HG02840 (cell line): Measurements from ENCODE around the gene BCCIP.

ENCODE experiments used
- ATAC-seq: cut with Tn5 transposase; IDR thresholded peaks from one replicate; pipeline ENCODE4 v1.9.1; 2021; ENCODE audit warnings: mild to moderate bottlenecking, moderate library complexity, moderate number of reproducible peaks; ENCODE audit not compliant: unreplicated experiment, low FRiP score

Gene BCCIP

DNA sequence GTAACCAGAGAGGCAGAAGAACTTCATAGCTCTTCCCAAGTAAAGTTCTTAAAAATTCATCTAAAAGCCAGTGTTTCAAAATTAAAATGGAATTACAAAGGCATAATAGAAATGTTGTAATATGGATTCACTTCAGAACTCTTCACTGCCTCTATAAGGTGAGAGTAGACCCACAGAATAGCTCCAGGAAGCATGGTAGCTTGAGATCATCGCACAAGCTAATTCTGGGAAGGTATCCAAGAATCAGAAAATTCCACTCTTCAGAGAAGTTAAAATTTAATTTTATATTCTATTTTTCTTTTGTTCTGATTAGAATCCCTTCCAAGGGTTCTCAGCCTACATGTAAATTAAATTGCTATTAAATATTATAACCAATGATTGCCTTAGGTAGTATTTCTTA lies 59.2 kb downstream of the BCCIP start:
- no peak for ATAC-seq

DNA sequence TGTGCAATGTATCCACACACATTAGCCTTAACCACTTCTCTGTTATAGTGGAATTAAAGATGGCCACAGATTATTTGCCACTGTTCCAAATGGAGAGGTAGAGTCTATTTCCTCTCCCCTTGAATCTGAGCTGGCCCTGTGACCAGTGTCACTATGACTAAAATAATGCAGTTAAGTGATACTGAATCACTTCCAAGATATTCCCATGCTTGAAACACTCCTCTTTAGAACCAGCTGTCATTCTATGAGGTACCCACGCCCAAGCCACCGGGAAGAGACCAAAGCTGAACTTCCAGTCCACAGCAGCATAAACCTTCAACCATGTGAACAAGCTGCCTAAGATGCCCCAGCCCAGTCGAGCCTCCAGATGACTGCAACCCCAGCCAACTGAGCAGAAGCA lies 59.9 kb downstream of the BCCIP start:
- ATAC-seq, result no peak
